ENCODE data around the gene TWNK. TPM values are rescaled to one million over a fixed set of nuclear protein-coding genes. Genes with fewer than 3 reads are reported as not detected.

Gene TWNK
- total RNA-seq, 2 donors from 2014 or later, result 4.6 to 11.4 TPM

DNA sequence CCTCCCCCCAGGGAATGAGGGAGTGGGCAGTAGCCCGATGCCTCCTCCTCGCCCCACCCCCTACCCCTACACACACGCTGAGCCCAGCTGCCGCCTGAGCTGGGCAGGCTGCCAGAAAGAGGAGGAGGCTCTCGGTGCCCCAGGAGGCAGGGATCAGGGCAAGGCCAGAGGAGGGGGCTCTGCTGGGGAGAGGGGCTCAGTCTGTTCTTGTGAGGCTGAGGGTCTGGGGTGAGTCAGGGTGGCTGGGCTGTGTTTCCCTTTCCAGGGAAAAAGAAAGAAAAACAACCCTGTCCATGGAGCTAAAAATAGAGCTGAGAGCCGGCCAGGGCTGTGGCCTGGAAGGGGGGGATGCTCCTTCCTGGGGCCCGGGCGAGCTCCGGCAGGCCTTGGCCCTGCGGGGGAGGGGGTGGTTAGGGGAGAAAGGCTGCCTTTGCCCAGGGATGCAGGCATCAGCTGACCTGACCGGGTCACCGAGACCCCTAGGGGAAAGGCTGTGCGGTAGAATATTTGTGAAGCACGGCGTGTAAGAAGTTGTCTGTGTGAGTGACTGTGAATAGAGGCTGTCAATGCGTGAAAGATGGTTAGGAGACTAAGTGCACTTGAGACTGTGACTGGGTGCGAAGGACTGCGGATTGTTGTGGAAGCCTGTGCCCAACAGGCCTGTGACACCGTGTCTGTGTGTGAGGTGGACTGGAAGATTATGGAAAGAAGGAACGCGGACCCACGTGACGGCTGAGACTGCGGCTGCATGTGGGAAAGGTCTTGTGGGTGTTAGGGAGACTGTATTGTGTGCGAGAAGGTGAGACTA, 11.0 kb downstream of the TWNK start:
- Histone ChIP-seq H3K9ac (ENCODE audit: low read depth in 2 of 2, low read length in 2 of 2) (peak overlapping the region; percentile 96 to 97), H3K27me3 (no peaks in the 10 kb centered on the region), H3K4me3 (peak overlapping the region; percentile 89), H3K27ac (peak overlapping the region; percentile 95), H3K4me1 (peaks cover 21% of the 10 kb centered on the region), H3K9me3 (no peaks in the 10 kb centered on the region), H3K36me3 (peaks cover under 1% of the 10 kb centered on the region)
- intact Hi-C loops (cut with DNase I), result no loop called here
- TF ChIP-seq, protein P1, sequence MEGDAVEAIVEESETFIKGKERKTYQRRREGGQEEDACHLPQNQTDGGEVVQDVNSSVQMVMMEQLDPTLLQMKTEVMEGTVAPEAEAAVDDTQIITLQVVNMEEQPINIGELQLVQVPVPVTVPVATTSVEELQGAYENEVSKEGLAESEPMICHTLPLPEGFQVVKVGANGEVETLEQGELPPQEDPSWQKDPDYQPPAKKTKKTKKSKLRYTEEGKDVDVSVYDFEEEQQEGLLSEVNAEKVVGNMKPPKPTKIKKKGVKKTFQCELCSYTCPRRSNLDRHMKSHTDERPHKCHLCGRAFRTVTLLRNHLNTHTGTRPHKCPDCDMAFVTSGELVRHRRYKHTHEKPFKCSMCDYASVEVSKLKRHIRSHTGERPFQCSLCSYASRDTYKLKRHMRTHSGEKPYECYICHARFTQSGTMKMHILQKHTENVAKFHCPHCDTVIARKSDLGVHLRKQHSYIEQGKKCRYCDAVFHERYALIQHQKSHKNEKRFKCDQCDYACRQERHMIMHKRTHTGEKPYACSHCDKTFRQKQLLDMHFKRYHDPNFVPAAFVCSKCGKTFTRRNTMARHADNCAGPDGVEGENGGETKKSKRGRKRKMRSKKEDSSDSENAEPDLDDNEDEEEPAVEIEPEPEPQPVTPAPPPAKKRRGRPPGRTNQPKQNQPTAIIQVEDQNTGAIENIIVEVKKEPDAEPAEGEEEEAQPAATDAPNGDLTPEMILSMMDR (IDR thresholded peaks at IDR 0.05), result no peak
- peak; percentile 93 for DNase-seq

DNA sequence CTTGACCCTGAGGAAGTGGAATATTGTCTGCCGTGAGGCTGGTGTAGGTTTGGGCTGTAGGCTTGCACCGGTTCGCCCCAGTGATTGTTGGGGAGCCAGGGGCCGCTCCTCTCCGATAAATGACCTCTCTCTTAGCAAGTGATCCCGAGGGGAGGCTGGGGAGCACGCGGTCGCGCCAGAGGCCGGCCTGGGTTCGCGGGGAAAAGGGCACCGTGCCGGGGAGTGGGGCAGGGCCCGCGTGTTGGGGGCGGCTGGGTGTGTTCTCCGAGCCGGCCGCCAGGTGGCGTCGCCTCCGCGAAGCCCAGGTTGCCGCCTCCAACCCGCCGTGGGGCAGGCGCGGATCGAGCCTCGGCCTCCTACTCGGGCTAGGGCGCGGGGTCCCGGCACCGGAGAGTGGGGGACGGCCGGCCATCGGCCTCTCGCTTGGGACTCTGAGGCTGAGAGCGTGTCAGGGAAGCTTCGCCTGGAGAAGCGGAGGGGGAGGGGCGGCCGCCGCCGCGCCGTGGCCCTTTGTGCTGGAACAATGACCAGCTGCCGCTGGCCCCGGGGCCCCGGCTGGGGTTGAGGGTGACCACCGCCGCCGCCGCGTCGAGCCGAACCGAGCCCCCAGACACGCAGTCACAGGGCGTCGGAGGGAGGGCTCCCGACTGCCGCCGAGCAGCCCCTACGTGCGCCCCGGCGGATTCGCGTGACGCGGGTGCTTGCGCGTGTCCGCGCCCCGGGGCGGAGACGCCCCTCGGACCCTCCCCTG, 11.8 kb downstream of the TWNK start:
- H3K4me3 ChIP-seq, result peak overlapping the region; percentile 89
- H3K9me3 ChIP-seq, result no peaks in the 10 kb centered on the region
- intact Hi-C loops (cut with DNase I), result no loop called here
- no peaks in the 10 kb centered on the region for H3K27me3 ChIP-seq
- peak overlapping the region; percentile 96 to 97 for H3K9ac ChIP-seq (ENCODE audit: low read depth in 2 of 2, low read length in 2 of 2)
- no peaks in the 10 kb centered on the region for H3K36me3 ChIP-seq
- peaks cover 21% of the 10 kb centered on the region for H3K4me1 ChIP-seq
- TF ChIP-seq, protein P1 (IDR thresholded peaks at IDR 0.05), result peak; percentile 93
- DNase-seq, result peak; percentile 81
- peak overlapping the region; percentile 95 for H3K27ac ChIP-seq

DNA sequence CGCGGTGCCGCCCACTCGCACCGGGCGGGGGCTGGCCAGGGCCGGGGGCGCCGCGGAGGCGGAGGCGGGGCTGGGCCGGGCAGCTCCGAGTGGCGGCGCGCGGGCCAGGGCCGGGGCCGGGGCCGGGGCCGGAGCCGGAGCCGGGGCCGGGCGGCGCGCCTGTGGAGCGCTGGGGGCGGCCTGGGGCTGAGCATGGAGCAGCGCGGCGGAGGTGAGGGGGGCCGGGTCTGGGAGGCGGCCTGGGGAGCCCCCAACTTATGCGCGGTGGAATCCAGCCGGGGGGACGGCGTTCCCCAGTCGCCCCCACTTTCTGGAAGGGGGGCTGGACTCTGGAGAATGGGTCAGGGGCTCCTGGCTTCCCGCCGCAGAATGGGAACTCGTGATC, 12.4 kb downstream of the TWNK start, which contains the start of gene LZTS2:
TSS of gene LZTS2 (plus strand) at position 67 of the 385 bp plus-strand sequence. CDS start 2,731 bp downstream, outside the sequence.
- DNase-seq, result no peak
- Histone ChIP-seq H3K36me3 (no peaks in the 10 kb centered on the region), H3K4me1 (peaks cover 21% of the 10 kb centered on the region), H3K9me3 (no peaks in the 10 kb centered on the region), H3K27me3 (no peaks in the 10 kb centered on the region), H3K4me3 (peak within 1 kb of the TSS; percentile 89), H3K9ac (ENCODE audit: low read depth in 2 of 2, low read length in 2 of 2) (peak within 1 kb of the TSS; percentile 96 to 97), H3K27ac (peak within 1 kb of the TSS; percentile 95)
- TF ChIP-seq, protein P1 (IDR thresholded peaks at IDR 0.05), result no peak
- intact Hi-C loops (cut with DNase I), result no loop called here

DNA sequence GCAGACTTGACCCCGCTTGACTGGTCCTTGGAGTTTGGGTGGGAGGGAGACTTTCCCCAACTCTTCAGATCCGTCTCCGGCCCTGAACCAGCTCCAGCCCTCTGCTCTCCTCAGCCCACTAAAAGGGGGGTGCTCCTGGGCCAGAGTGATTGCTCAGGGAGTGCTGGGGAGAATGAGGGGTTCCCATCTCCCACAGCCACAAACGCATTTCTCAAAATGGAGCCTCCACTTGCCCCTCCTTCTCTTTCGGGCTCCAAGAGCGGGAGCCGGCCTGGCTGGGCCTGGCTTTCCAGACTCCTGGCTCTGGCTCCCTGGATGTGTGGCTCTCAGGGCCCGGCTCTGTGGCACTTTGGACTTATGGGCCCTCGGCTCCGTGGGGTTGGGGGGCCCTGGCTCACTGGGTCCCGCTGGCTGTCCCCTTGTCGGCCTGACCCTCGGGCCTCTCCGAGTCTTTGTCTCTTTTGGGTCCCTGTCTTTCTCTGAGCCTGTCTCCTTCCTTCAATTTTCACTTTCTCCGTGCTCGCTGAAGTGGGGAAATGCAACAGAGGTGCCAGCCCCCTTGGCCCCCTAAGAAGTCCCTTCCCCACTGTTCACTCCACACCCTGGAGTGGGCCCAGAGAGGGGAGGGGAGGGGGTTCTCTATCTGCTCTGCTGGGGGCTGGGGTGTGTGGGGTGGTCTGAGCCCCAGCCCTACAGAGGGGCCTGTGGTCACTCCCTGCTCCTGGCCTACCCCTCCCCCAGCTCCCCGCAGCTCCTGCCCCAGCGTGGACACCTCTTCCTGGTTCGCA, 13.0 kb downstream of the TWNK start:
- TF ChIP-seq, protein P1 (IDR thresholded peaks at IDR 0.05), result no peak
- Histone ChIP-seq H3K9me3 (no peaks in the 10 kb centered on the region), H3K4me1 (peaks cover 21% of the 10 kb centered on the region), H3K36me3 (no peaks in the 10 kb centered on the region), H3K4me3 (peak overlapping the region; percentile 89), H3K27ac (peak overlapping the region; percentile 74), H3K27me3 (no peaks in the 10 kb centered on the region), H3K9ac (ENCODE audit: low read depth in 2 of 2, low read length in 2 of 2) (peak overlapping the region; percentile 81 to 97)
- no peak for DNase-seq
- intact Hi-C loops (cut with DNase I), result no loop called here

Measured in colonic mucosa (tissue), 4 donors.